ENCODE data around the gene IRAK1. TPM values are rescaled to one million over a fixed set of nuclear protein-coding genes. Genes with fewer than 3 reads are reported as not detected.

IRAK1 gene
- total and polyA plus RNA-seq, 9 of the 15 experiments (the other 6 are each of a cell fraction or from before 2014, with no cell fraction given), result 11.6 to 261 (median 91.6) TPM

- TF ChIP-seq SP1 (CRISPR knock-in tag; IDR thresholded peaks at IDR 0.05), result no peak
- TF ChIP-seq FOXJ3 (CRISPR knock-in tag; IDR thresholded peaks at IDR 0.05), result no peak
- TF ChIP-seq THAP7 (CRISPR knock-in tag; IDR thresholded peaks at IDR 0.05), result no peak
- no peak for TF ChIP-seq NBN (IDR thresholded peaks at IDR 0.05; ENCODE audit: low read depth)
- TF ChIP-seq, protein P1, sequence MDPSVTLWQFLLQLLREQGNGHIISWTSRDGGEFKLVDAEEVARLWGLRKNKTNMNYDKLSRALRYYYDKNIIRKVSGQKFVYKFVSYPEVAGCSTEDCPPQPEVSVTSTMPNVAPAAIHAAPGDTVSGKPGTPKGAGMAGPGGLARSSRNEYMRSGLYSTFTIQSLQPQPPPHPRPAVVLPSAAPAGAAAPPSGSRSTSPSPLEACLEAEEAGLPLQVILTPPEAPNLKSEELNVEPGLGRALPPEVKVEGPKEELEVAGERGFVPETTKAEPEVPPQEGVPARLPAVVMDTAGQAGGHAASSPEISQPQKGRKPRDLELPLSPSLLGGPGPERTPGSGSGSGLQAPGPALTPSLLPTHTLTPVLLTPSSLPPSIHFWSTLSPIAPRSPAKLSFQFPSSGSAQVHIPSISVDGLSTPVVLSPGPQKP (CRISPR knock-in tag; IDR thresholded peaks at IDR 0.05), result no peak
- TF ChIP-seq, protein P2, sequence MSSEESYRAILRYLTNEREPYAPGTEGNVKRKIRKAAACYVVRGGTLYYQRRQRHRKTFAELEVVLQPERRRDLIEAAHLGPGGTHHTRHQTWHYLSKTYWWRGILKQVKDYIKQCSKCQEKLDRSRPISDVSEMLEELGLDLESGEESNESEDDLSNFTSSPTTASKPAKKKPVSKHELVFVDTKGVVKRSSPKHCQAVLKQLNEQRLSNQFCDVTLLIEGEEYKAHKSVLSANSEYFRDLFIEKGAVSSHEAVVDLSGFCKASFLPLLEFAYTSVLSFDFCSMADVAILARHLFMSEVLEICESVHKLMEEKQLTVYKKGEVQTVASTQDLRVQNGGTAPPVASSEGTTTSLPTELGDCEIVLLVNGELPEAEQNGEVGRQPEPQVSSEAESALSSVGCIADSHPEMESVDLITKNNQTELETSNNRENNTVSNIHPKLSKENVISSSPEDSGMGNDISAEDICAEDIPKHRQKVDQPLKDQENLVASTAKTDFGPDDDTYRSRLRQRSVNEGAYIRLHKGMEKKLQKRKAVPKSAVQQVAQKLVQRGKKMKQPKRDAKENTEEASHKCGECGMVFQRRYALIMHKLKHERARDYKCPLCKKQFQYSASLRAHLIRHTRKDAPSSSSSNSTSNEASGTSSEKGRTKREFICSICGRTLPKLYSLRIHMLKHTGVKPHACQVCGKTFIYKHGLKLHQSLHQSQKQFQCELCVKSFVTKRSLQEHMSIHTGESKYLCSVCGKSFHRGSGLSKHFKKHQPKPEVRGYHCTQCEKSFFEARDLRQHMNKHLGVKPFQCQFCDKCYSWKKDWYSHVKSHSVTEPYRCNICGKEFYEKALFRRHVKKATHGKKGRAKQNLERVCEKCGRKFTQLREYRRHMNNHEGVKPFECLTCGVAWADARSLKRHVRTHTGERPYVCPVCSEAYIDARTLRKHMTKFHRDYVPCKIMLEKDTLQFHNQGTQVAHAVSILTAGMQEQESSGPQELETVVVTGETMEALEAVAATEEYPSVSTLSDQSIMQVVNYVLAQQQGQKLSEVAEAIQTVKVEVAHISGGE (CRISPR knock-in tag; IDR thresholded peaks at IDR 0.05), result peak in 1 of 3 experiments; percentile 85; a peak in 2 of 6 replicates
- TF ChIP-seq ZFP30 (CRISPR knock-in tag; IDR thresholded peaks at IDR 0.05; ENCODE audit: borderline replicate concordance), result no peak
- TF ChIP-seq, protein P3, sequence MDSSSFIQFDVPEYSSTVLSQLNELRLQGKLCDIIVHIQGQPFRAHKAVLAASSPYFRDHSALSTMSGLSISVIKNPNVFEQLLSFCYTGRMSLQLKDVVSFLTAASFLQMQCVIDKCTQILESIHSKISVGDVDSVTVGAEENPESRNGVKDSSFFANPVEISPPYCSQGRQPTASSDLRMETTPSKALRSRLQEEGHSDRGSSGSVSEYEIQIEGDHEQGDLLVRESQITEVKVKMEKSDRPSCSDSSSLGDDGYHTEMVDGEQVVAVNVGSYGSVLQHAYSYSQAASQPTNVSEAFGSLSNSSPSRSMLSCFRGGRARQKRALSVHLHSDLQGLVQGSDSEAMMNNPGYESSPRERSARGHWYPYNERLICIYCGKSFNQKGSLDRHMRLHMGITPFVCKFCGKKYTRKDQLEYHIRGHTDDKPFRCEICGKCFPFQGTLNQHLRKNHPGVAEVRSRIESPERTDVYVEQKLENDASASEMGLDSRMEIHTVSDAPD (CRISPR knock-in tag; IDR thresholded peaks at IDR 0.05), result no peak
- peak; percentile 79 for TF ChIP-seq POLR2G (IDR thresholded peaks at IDR 0.05; ENCODE audit: low read depth, low read length)
- TF ChIP-seq, protein P4, sequence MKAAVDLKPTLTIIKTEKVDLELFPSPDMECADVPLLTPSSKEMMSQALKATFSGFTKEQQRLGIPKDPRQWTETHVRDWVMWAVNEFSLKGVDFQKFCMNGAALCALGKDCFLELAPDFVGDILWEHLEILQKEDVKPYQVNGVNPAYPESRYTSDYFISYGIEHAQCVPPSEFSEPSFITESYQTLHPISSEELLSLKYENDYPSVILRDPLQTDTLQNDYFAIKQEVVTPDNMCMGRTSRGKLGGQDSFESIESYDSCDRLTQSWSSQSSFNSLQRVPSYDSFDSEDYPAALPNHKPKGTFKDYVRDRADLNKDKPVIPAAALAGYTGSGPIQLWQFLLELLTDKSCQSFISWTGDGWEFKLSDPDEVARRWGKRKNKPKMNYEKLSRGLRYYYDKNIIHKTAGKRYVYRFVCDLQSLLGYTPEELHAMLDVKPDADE (conservative IDR thresholded peaks at IDR 0.05; ENCODE audit: control insufficient read depth, low read depth, low read length), result no peak; the same call in 1 of the 2 replicates
- TF ChIP-seq ZNF644 (tag; IDR thresholded peaks at IDR 0.05; ENCODE audit: low read depth), result peak; percentile 62; the same call in 1 of the 2 replicates
- TF ChIP-seq MAFG (tag; conservative IDR thresholded peaks at IDR 0.05), result no peak
- TF ChIP-seq ZNF445 (CRISPR knock-in tag; IDR thresholded peaks at IDR 0.05; ENCODE audit: low read depth), result no peak
- TF ChIP-seq, protein P5, sequence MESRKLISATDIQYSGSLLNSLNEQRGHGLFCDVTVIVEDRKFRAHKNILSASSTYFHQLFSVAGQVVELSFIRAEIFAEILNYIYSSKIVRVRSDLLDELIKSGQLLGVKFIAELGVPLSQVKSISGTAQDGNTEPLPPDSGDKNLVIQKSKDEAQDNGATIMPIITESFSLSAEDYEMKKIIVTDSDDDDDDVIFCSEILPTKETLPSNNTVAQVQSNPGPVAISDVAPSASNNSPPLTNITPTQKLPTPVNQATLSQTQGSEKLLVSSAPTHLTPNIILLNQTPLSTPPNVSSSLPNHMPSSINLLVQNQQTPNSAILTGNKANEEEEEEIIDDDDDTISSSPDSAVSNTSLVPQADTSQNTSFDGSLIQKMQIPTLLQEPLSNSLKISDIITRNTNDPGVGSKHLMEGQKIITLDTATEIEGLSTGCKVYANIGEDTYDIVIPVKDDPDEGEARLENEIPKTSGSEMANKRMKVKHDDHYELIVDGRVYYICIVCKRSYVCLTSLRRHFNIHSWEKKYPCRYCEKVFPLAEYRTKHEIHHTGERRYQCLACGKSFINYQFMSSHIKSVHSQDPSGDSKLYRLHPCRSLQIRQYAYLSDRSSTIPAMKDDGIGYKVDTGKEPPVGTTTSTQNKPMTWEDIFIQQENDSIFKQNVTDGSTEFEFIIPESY (CRISPR knock-in tag; IDR thresholded peaks at IDR 0.05), result no peak
- peak; percentile 53 for TF ChIP-seq POLR2A (conservative IDR thresholded peaks at IDR 0.05)
These were observed at the start of gene IRAK1 (continued) for GRCh38 chrX:154019633-154020528.
